NCI-H2227 (cell line): ENCODE data around the gene TRIM31.
"Not testable (repeated sequence)": the region's sequence is repeated elsewhere in the genome, so short reads cannot be mapped to it uniquely, and the experiment has no call there.

Source experiments
- DNase-seq: peaks from one replicate; lab custom pipeline; 2025; ENCODE audit not compliant: unreplicated experiment; lab: John Stamatoyannopoulos, UW

Gene TRIM31

DNA sequence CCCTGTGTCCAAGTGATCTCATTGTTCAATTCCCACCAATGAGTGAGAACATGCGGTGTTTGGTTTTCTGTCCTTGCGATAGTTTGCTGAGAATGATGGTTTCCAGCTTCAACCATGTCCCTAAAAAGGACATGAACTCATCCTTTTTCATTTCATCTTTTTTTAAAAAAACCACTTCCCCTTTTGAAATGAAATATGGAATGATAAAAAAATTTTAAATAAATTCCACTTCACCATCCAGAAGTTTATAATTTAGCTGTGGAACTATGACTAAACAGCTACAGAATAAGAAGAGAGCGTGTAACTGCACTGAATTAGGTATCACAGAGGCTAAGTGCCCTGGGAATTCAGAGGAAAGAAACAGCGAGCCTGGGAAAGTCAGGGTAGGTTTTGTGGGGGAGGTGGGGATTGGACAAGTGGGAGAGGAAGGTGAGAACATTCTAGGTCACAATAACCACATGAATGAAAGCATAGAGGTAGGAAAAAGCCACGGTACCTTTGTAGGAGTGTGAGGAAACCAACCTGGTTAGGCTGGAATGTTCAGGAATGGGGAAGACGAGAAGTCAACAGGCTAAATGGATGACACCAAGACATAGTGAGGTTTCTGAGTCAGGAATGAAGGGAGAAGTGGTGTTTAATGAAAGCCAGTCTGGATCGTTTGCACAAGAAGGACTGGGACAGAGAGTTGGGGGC, 37.1 kb upstream of the TRIM31 start:
- DNase-seq: no peak

DNA sequence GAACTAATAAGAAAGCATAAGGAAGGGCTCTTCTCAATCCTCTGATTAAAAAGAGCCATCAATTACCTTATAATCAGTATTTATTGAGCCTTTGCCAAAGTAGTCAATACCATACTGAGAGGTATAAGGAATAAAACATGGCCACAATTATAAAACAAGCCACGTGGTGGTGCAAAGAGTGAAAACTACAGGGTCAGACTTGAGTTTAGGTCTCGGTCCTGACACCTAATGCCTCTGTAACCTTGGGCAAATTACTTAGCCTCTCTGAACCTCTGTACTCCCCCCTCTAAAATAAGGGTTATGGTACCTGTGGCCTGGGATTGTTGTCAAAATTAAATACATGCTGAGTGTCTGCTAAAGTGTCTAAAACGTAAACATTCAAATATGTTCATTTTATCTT, 36.3 kb upstream of the TRIM31 start:
- no peak for DNase-seq

DNA sequence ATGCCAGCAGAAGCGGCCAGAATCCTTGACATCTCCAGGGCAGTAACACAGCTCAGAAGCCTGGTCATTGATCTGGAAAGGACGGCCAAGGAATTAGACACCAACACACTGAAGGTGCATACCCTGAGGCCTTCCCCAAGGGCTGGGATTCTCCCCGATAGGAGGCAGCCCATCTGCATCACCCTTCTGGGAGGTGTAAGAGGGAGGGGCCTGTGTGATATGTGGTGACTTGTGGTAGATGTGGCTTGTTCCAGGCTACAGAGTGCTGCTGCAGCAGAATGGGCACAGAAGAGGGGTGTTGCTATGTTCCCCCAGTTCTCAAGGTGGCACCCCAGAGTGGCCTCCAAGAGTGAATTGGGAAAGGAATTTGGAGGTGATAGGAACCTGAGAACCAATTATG, 34.2 kb upstream of the TRIM31 start:
- DNase-seq: no peak

DNA sequence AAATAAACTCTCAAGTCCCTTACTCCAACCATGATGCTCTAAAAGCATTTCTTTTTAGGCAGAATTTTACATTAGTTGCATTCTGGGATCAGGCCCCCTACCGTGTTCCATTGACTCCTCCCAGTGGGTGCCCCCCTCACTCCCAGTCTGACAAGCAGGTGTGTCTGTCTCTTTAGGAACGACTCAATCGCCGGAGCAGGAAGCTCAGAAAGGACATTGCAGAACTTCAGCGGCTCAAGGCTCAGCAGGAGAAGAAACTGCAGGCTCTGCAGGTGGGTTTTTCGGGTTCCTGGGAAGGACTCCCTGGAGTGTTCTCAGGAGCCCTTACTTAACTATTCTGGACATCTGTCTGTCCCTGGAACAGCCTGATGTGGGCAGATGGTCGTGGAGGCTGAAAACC, 32.9 kb upstream of the TRIM31 start:
- no peak for DNase-seq

DNA sequence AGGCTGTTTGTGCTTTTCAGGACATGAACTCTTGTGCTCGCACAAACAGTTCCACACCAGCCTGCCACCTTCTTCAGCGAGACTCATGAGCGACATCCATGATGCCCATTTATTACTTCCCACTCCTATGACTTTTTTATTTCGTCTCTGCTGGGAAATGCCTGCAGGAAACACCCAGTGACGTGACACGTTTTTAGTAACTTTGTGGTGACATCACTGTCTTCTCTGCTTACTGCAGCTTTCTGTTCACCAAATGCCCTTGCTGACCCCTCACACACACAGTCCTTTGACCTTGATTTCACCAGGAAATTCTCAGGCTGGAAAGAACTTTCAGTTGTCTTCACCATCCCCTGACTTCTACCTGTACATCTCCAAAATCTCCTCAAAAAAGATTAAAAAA, 31.9 kb upstream of the TRIM31 start:
- no peak for DNase-seq

DNA sequence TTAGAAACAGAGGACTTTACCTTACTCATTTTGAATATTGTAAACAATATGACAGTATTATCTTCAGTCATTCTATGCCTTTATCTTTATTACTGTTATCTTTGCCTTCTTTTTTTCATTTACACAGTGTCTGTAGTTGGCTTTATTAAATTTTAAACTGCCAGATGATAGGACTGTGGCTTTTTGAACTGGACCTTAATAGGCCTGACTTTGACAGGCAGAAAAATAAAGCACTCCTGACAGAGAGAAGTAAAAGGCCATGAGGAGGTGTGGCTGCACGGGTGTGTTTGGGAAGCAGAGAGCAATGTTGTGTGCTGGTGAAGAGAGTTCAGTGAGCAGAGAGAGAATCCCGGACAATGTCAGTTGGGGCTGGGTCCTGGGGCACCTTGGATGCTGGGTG, 30.9 kb upstream of the TRIM31 start:
- DNase-seq: no peak

DNA sequence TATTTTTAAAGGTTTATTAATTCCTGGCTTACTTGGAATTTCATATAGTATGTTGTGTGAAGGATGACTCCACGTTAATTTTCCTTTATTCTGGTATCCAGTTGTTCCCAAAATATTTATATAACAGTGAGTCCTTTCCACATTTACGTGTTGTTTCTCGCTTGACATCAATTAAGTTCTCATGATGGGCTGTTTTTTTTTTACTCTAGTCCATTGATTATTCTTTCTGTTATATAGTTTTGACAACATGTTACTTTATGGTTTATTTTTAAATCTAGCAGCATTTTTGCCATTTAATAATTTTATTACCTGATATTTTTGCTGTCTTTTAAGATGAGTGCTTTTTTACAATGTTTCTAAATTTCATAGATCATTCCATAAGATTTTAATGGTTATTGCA, 29.8 kb upstream of the TRIM31 start:
- DNase-seq: no peak

DNA sequence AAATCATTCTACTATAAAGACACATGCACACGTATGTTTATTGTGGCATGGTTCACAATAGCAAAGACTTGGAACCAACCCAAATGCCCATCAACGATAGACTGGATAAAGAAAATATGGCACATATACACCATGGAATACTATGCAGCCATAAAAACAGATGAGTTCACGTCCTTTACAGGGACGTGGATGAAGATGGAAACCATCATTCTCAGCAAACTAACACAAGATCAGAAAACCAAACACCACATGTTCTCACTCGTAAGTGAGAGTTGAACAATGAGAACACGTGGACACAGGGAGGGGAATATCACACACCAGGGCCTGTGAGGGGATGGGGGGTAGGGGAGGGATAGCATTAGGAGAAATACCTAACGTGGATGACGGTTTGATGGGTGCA, 27.4 kb upstream of the TRIM31 start:
- not testable (repeated sequence) for DNase-seq

DNA sequence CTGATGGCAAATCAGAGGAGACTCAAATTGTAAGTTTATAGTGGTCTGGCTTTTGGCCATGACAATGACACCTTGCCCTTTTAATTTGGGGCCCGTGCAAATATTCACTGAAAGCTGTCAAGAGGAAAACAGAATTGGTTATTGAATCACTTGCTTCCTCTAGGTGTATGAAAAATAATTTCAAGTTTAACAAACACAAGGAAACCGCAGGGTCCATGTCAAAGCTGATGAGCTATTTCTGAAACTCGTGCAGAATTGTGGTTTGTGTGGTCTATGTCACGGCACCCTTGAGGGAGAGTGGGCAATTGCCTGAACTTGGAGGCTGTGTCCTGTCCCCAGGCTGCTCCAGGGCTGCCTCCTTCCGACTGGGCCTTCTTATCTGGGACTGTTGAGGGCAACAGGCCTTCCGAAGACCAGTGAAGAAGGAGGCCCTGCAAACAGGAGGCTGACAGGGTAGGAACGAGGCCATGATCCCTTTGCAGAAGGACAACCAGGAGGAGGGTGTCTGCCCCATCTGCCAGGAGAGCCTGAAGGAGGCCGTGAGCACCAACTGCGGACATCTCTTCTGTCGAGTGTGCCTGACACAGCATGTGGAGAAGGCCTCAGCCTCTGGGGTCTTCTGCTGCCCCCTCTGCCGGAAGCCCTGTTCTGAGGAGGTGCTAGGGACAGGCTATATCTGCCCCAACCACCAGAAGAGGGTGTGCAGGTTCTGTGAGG, 23.8 kb upstream of the TRIM31 start:
- no peak for DNase-seq

DNA sequence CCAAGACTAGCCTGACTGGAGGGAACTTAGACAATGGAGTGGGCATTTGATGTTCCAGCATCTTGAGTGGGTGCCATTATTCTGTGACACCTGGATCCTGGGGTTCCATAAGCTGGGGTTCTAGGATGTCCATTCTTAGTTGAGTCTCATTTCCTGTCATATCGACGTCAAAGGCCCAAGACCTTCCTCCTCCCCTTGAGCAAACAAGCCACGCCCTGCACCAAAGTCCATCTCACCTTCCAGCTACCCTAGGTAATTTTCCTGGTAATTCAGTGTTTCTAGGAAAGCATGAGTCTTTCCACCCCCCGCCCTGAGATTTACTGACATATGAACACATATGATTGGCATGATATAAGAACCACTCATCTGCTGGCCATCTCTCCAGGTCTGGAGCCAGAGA, 22.9 kb upstream of the TRIM31 start, which contains the start of gene TRIM40:
TSS of gene TRIM40 (plus strand) at position 384 of the 400 bp plus-strand sequence. CDS start 897 bp downstream, outside the sequence.
- no peak for DNase-seq

DNA sequence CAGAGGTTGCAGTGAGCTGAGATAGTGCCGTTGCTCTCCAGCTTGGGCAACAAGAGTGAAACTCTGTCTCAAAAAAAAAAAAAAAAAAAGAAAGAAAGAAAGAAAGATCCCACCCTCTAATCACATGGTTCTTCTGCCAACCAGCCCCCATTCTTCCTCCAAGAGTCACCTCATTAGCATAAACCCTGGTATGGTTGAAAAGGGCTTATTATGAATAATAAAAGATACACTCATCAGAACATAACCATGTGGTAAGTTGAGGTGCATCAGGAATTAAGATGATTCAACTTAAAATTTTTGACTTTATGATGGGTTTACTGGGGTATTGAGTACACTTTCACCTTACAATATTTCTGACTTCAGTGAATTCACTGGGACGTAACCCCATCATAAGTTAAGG, 22.3 kb upstream of the TRIM31 start:
- DNase-seq: no peak

DNA sequence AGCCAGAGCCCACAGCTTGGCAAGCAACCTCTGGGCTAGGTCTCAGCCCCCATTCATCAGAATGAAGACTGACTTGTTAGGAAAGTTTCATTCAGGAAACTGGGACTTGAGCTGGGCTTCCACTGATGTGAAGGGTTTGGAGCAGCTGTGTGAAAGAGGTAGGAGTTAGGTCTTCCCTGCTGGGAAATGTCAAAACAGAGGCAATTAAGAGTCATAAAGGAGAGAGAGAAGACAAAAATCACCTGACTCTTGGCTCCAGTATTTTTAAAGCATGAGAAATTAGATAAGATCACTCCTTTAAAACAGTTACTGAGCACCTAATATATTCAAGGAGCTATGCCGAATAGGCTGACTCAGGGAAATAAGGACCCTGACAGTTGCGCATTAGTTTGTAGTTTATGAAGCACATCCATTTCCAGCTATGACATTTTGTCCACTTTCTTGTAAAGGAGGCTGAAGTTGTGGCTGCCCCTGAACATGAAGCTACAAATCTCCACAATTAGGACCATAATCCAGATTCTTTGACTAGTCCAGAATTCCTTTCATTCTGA, 19.1 kb upstream of the TRIM31 start:
- DNase-seq: no peak

DNA sequence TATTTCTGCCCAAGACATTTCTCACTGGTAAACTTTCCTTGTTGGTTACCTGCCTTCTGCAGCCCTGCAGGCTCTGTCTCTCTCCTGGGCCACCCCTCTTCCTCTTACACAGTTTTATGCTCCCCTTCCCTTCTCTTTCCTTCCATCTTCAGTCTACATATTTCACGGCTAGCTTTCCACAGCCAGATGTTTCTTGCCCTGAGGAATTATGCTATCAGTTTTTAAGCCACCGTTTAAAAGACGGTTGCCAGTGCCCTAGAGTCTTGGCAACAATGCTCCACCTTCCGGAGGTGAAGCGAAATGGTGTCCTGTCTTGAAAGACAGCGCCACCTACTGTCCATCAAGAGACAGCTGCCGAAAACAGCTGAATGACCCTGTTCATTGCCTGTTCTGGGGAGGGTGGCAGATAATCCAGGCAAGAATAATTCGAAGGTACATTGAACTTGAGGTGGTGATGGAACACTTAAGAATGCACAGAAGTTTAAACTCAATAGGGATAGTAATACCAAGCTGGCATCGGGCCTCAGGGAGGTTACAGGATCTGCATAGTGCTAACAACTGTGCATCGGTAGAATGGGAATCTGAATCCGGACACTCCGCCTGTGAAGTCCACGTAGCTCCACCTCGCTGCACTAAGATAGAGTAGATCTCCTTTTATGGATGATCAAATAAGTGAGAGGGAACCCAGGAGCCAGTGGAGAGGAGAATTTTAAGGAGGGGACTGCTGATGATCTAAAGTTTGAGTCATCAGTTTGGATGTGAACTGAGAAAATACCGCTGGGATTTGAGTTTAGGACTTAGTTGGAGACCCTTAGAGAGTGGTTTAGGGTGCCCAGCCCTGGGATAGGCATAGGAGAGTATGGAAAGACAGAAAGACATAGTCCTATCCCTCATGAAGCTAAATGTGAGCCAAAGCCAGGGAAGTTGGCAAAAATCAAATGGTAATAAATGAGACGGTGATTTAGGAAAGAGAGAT, 18.3 kb upstream of the TRIM31 start:
- DNase-seq: peak; percentile 87

DNA sequence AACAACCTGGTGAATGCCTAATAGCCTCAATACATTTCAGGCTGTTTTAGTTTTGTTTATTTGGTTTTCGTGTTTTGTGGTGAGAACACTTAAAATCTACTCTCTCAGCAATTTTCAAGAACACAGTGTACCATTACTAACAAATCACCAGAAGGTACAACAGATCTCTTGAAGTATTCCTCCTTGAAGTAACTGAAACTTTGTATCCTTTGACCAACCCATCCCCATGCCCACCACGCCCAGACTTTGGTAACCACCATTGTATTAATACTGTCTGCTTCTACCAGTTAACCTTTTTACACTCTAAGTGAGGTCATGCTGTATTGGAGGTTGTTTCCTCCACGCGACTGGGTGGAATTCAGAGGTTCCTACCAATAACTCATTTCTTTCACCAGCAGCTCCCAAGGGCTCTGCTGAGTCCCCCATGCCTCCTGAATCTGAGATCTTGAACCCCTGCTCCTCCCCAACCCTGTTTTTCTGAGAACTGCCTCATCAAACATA, 17.3 kb upstream of the TRIM31 start:
- DNase-seq: no peak

DNA sequence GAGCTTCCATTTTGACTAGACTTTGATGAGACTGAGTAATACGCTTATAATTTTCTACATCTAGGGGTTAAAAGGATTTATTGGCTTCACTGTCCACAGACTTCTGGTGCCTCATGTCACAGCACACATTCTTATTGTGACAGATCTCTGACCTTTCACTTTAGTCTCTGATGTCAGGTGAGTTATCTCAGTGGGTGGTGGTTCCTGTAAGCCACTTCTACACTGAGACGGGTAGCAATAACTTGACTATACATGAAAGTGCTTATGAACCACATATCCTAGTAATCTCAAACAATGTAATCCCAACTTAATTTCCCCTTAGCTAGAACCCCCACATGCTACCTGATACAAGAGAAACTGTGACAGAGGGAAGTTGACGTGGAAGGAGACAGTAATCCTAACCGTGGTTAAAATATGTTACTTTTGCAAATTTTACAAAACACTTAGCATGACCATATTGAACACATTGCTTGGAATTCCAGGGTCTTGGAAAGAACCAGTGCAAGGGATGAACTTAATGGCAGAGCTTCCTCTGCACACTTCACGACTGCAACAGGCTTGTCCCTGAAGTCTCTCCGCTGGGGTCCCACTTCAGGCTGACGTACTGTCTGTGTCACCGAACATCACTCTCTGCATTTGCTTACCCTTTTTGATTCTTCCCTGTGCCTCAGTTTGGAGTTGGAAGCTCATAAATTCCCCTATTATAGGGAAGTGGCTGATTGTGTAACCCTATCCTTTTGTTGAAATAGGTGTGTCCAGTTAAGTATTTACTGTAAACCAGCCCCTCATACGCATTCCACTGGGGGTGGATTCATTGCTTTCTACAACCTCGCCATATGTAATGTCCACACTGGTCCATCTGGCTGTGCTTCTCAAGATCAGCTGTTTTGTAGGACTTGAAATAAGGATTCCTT, 16.6 kb upstream of the TRIM31 start:
- DNase-seq: no peak

DNA sequence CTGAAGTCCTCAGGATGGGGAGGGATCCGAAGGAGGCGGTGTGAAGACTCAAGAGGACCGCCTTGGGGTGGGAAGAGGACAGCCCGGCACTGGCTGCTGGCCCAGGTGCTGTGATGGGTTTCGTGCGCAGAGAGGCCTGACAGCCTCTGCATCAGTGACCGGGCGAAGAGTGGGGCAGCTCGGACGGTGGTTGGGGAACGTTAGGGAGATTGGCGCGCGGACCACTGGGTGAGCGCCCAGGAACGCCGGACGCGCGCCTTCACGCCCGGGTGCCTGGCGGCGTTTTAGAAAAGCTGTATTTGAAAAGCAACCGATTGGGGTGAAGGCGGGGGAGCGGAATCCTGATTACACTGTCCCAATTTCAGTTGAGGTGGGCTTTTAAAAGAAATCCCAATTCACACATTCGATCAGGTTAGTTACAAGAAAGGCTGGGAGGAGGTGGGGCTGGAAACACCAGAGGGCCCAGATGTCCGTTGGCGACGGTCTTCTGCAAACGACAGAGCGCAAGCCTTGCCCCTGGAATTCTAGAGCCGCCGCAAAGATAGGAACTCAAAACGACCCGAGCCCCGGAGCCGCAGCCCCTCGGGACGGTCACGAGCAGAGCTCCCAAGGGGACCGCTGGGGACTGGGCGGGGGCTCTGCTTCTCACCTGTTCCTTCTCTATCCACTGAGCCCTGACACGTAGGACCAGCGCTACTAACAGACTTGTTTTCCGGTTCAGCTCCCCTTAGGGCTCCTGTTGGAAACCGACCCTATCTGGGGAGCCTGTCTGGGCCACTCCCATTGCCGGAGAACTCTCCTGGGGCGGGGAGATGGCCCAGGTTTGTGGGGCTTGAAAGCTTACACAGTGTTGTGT, 14.6 kb upstream of the TRIM31 start:
- no peak for DNase-seq

DNA sequence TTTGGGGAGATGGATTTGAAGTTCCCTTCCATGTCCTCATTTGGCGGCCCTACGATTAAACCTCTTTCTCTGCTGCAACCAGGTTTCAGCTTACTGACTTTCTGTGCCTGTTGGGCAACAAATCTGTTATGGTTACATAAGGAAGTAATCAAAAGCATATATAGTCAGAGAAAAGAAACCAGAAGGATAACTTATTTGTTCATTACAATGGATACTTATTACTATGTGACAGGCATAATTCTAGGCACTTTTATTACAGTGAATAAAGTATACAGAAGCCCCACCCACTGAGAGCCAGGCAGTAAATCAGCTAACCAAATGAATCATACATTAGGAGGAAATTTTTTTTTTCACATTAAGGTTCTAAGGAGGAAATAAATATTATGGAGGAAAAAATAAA, 9.6 kb upstream of the TRIM31 start:
- DNase-seq: no peak

DNA sequence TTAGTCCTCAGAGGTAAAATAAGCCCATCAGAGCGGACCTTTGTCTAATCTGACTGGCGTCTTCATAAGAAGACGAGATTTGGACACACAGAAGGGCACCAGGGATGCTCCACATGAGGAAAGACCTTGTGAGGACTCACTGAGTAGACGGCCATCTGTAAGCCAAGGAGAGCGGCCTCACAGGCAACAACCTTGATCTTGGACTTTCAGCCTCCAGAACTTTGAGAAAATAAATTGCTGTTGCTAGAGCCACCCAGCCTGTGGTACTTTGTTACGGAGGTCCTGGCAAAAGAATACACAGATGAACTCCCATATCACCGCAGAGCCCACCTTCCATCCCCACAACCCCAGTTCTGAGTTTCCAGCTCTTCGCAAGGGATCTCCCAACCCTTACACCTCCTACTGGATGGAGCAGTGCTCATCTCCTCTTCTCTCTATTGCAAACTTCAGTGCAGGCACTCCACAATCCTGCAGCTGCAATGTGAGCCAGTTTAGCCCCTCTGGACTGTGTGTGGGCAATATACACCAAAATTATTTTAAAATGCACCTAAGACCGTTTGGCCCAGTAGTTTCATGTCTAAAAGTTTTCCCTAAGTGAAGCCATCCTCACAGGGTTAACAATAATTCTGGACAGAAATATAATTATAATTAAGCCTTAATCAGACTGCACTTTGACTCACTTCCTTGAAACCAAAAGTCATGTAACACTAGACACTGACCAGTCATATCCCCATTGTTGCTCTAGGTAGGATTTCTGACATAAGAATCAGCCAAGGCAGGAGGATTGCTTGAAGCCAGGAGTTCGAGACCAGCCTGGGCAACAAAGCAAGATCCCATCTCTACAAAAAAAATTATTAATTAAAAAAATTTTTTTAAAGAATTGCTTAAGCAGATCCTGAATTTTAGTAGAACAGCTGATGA, 8.8 kb upstream of the TRIM31 start:
- DNase-seq: no peak
